Smooth muscle cell (in vitro differentiated cells): ENCODE results near the gene TANC1. TPM values are rescaled to one million over a fixed set of nuclear protein-coding genes. Genes with fewer than 3 reads are reported as not detected.

Experiments
- DNase-seq: peaks from one replicate; lab custom pipeline; 2025; ENCODE audit not compliant: unreplicated experiment; lab: John Stamatoyannopoulos, UW
- H2AFZ ChIP-seq: fragments of 200-600 bp; sonication (generic); 2 replicates; pipeline ENCODE4 v1.6.0; 2016; ENCODE audit warnings: antibody characterized with exemption, low read depth, mild to moderate bottlenecking
- H3F3A ChIP-seq: fragments of 200-600 bp; sonication (generic); 2 replicates; pipeline ENCODE4 v1.6.0; 2017; ENCODE audit warnings: antibody characterized with exemption, low read depth
- H3K27ac ChIP-seq: fragments of 200-600 bp; sonication (generic); 2 replicates; pipeline ENCODE4 v1.5.1; 2016; ENCODE audit warnings: low read depth, mild to moderate bottlenecking
- H3K27me3 ChIP-seq: fragments of 200-600 bp; sonication (generic); 2 replicates; pipeline ENCODE4 v1.6.1; 2016; ENCODE audit warnings: low read depth, mild to moderate bottlenecking
- H3K36me3 ChIP-seq: fragments of 200-600 bp; sonication (generic); 2 replicates; pipeline ENCODE4 v1.5.1; 2016; ENCODE audit warnings: low read depth
- H3K4me1 ChIP-seq: fragments of 200-600 bp; sonication (generic); 2 replicates; pipeline ENCODE4 v1.5.1; 2016; ENCODE audit warnings: low read depth
- H3K4me2 ChIP-seq: fragments of 200-600 bp; sonication (generic); 2 replicates; pipeline ENCODE4 v1.6.0; 2016; ENCODE audit warnings: mild to moderate bottlenecking
- H3K4me3 ChIP-seq: fragments of 200-600 bp; sonication (generic); 2 replicates; pipeline ENCODE4 v1.5.1; 2016; ENCODE audit warnings: mild to moderate bottlenecking
- H3K79me2 ChIP-seq: fragments of 200-600 bp; sonication (generic); 2 replicates; pipeline ENCODE4 v1.6.0; 2016; ENCODE audit warnings: low read depth, mild to moderate bottlenecking
- H3K9ac ChIP-seq: fragments of 200-600 bp; sonication (generic); 2 replicates; pipeline ENCODE4 v1.6.0; 2016; ENCODE audit warnings: low read depth
- H3K9me3 ChIP-seq: fragments of 200-600 bp; sonication (generic); replicated peaks from 2 replicates; pipeline ENCODE4 v1.5.1; 2016; ENCODE audit warnings: low read depth
- H4K20me1 ChIP-seq: fragments of 200-600 bp; sonication (generic); 2 replicates; pipeline ENCODE4 v1.6.0; 2016; ENCODE audit warnings: low read depth
- WGBS: methylation state at CpG from one replicate; pipeline ENCODE4 v1.1.7; 2016; ENCODE audit warnings: low lambda C conversion rate; 5-methylcytosine and 5-hydroxymethylcytosine counted together
- polyA plus RNA-seq: library from polyadenylated mRNA; unstranded; fragments of >200 nt; fragmentation: Nextera tagmentation; extraction: Ambion mirVana; gene quantifications from 2 replicates; pipeline ENCODE4 v1.2.1, GENCODE V29; 2016
- total RNA-seq: library from RNA; depleted of rRNA; stranded (reverse); fragments of >200 nt; gene quantifications from 2 replicates; pipeline ENCODE4 v1.2.3, GENCODE V29; 2014
- TF ChIP-seq, protein P1 (sequence below): fragments of 200-600 bp; sonication (generic); IDR thresholded peaks from 2 replicates; pipeline ENCODE4 v1.5.1; 2017; ENCODE audit warnings: borderline replicate concordance, mild to moderate bottlenecking, antibody characterized with exemption; ENCODE audit not compliant: insufficient read depth, poor library complexity, severe bottlenecking

The TANC1 gene
- total and polyA plus RNA-seq, 2 experiments from 2014 or later = 9.1 to 30.8 TPM

DNA sequence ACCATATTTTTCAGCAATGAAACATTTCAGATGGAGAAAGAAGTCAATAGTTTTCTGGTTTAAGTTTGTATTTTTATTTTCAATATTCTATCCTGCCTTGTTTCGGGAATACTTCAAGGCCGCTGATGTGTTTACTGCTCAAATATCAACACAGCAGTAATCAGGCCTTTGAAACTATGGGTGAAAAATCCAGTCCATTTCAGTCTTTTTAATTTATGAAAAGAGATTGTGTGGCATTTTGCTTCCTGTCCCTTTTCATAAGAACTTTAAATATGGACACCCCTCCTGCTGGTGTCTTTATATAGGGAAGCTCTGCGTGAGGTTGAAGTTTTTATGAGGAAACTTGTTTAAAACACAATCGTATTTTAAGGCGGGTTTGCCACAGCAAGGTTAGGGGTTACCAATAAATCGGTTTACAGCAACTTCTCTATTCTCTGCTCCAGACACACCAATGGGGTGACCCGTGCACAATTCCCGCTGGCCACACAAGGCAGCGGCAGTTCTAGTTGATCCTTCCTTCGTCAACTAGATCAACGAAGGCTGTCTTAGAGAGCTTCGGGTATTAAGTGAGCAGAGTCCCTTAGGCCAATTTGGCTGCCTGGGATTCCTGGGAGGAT lies 1.2 kb upstream of the TANC1 start:
- no peaks in the 10 kb centered on the region for H3K9me3 ChIP-seq
- peaks cover 25% of the 10 kb centered on the region for H4K20me1 ChIP-seq
- WGBS = 20% methylated on average over 12 of the region's 12 CpGs
- H3K27me3 ChIP-seq = no peaks in the 10 kb centered on the region
- H3K9ac ChIP-seq = peak overlapping the region; percentile 78
- H3K4me1 ChIP-seq = peaks cover 60% of the 10 kb centered on the region
- TF ChIP-seq, protein P1, sequence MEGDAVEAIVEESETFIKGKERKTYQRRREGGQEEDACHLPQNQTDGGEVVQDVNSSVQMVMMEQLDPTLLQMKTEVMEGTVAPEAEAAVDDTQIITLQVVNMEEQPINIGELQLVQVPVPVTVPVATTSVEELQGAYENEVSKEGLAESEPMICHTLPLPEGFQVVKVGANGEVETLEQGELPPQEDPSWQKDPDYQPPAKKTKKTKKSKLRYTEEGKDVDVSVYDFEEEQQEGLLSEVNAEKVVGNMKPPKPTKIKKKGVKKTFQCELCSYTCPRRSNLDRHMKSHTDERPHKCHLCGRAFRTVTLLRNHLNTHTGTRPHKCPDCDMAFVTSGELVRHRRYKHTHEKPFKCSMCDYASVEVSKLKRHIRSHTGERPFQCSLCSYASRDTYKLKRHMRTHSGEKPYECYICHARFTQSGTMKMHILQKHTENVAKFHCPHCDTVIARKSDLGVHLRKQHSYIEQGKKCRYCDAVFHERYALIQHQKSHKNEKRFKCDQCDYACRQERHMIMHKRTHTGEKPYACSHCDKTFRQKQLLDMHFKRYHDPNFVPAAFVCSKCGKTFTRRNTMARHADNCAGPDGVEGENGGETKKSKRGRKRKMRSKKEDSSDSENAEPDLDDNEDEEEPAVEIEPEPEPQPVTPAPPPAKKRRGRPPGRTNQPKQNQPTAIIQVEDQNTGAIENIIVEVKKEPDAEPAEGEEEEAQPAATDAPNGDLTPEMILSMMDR = no peak
- H3K36me3 ChIP-seq = no peaks in the 10 kb centered on the region
- DNase-seq = peak; percentile 38
- H3K79me2 ChIP-seq = peaks cover 26% of the 10 kb centered on the region
- H3K27ac ChIP-seq = peak overlapping the region; percentile 76
- peak overlapping the region; percentile 91 for H3K4me3 ChIP-seq
- H3K4me2 ChIP-seq = peak overlapping the region; percentile 84
- peak overlapping the region; percentile 94 for H2AFZ ChIP-seq
- peaks cover 30% of the 10 kb centered on the region for H3F3A ChIP-seq

DNA sequence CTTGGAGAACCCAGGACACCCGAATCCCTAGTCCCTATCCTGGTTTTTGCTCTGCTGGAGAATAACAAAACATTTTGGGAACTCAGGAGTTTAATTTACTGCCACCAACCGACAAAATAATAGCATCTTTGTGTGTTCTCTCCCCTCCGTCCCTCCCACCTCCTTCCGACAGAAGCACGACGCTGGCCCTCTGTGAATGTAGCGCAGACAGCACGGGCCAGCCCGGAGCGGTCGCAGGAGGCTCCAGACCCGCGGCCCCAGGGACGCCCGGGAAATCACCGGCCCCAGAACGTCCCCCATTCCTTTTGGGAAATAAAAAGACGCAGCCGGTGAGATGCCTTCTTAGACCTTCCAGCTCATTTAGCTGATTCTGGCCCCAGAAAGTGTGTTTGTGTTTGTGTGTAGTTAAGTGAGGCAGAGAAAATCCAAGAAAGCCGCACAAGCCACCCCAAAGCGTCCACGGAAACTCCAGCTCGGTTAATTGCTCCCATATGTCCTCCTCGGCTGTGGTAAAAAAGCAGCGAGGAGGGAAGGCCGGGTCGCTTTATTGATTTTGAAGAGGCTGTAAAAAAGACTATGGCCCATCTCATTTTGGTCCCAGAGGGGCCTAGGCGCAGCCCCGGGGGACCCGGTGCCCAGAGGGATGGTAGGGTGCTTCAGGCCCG lies 577 bp upstream of the TANC1 start:
- Histone ChIP-seq H3F3A (peaks cover 30% of the 10 kb centered on the region), H4K20me1 (peaks cover 32% of the 10 kb centered on the region), H3K36me3 (no peaks in the 10 kb centered on the region), H3K27ac (peak overlapping the region; percentile 76), H3K9me3 (no peaks in the 10 kb centered on the region), H3K9ac (peak overlapping the region; percentile 78), H3K4me3 (peak overlapping the region; percentile 91), H3K27me3 (no peaks in the 10 kb centered on the region), H2AFZ (peak overlapping the region; percentile 94), H3K4me1 (peaks cover 58% of the 10 kb centered on the region), H3K79me2 (peaks cover 33% of the 10 kb centered on the region), H3K4me2 (peak overlapping the region; percentile 84)
- TF ChIP-seq, protein P1 = no peak
- under 1% methylated on average over 31 of the region's 31 CpGs for WGBS
- peak; percentile 61 for DNase-seq

DNA sequence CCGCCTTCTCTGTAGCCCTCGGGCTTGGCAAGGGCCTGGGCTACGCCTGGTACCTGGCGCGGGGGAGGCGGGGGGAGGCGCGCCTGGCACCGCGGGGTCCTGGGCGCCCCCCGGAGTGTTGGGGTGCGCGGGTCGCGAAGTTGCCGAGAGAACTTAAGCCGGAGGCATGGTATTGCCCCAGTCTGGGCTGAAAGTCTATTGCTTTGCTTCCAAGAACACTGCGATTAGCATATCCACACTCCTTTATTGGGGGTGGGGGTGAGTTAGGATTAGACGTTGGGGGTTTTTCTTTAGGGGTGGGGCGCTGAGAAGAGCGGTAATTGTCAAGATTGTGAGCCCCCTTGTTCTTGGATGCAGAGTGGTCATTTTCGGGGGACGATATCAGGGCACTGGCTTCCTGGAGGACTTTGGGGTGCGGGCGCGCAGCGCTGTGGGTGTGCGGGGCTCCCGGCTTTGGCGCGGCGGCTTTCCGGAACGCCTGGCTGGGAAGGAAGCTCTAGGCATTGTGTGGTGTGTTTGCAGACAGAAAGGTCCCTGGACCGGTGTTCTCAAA lies 798 bp downstream of the TANC1 start:
- peaks cover 46% of the 10 kb centered on the region for H3K79me2 ChIP-seq
- H3K4me3 ChIP-seq = peak overlapping the region; percentile 91
- H3K27me3 ChIP-seq = no peaks in the 10 kb centered on the region
- H3K36me3 ChIP-seq = no peaks in the 10 kb centered on the region
- H3K4me2 ChIP-seq = peak overlapping the region; percentile 84
- H2AFZ ChIP-seq = peak overlapping the region; percentile 94
- H3F3A ChIP-seq = peaks cover 30% of the 10 kb centered on the region
- TF ChIP-seq, protein P1 = no peak
- H3K4me1 ChIP-seq = peaks cover 47% of the 10 kb centered on the region
- DNase-seq = peak; percentile 34
- peak overlapping the region; percentile 72 for H3K9ac ChIP-seq
- H4K20me1 ChIP-seq = peaks cover 45% of the 10 kb centered on the region
- H3K27ac ChIP-seq = peak overlapping the region; percentile 76
- no peaks in the 10 kb centered on the region for H3K9me3 ChIP-seq
- WGBS = 0% methylated on average over 27 of the region's 36 CpGs
